ENCODE results near the gene CSF1. TPM values are rescaled to one million over a fixed set of nuclear protein-coding genes. Genes with fewer than 3 reads are reported as not detected.
A peak's percentile ranks its signal among the peaks of the same experiment; 100 is the strongest.

CSF1 gene
- total RNA-seq, 1 donor from 2014 or later, result 79.8 TPM

- DNase-seq (no peak), ATAC-seq (no peak)
- H3K27ac ChIP-seq, result no peak overlapping the region
- H3K27me3 ChIP-seq, result no peaks in the 10 kb centered on the region
- TF ChIP-seq CTCF (IDR thresholded peaks at IDR 0.05), result no peak
- peaks cover 25% of the 10 kb centered on the region for H3K4me1 ChIP-seq
- intact Hi-C loops (cut with DNase I), result no loop called here
- no peaks in the 10 kb centered on the region for H3K36me3 ChIP-seq
- H3K4me3 ChIP-seq, result no peak overlapping the region
- no peaks in the 10 kb centered on the region for H3K9me3 ChIP-seq
Measured at GRCh38 chr1:109902204-109902985, 8.3 kb upstream of the CSF1 start.

GRCh38 chr1:109903376-109903930 is 7.2 kb upstream of the CSF1 start:
- intact Hi-C loops (cut with DNase I), result no loop called here
- Histone ChIP-seq H3K27ac (no peak overlapping the region), H3K27me3 (no peaks in the 10 kb centered on the region), H3K36me3 (no peaks in the 10 kb centered on the region), H3K4me3 (no peak overlapping the region), H3K9me3 (no peaks in the 10 kb centered on the region), H3K4me1 (peaks cover 26% of the 10 kb centered on the region)
- DNase-seq, result no peak
- no peak for ATAC-seq
- no peak for TF ChIP-seq CTCF (IDR thresholded peaks at IDR 0.05)

- Histone ChIP-seq H3K4me1 (peaks cover 26% of the 10 kb centered on the region), H3K9me3 (no peaks in the 10 kb centered on the region), H3K27me3 (no peaks in the 10 kb centered on the region), H3K4me3 (no peak overlapping the region), H3K36me3 (no peaks in the 10 kb centered on the region), H3K27ac (no peak overlapping the region)
- no peak for DNase-seq
- TF ChIP-seq CTCF (IDR thresholded peaks at IDR 0.05), result no peak
- intact Hi-C loops (cut with DNase I), result no loop called here
- ATAC-seq, result no peak
Measured at GRCh38 chr1:109904105-109904817, 6.4 kb upstream of the CSF1 start.

- ATAC-seq, result no peak
- no peak overlapping the region for H3K27ac ChIP-seq
- DNase-seq, result no peak
- no peaks in the 10 kb centered on the region for H3K9me3 ChIP-seq
- H3K27me3 ChIP-seq, result no peaks in the 10 kb centered on the region
- no peak for TF ChIP-seq CTCF (IDR thresholded peaks at IDR 0.05)
- intact Hi-C loops (cut with DNase I), result no loop called here
- peaks cover 30% of the 10 kb centered on the region for H3K4me1 ChIP-seq
- H3K4me3 ChIP-seq, result no peak overlapping the region
- H3K36me3 ChIP-seq, result no peaks in the 10 kb centered on the region
Measured at GRCh38 chr1:109905491-109905890, 5.2 kb upstream of the CSF1 start.

- Histone ChIP-seq H3K9me3 (no peaks in the 10 kb centered on the region), H3K27me3 (no peaks in the 10 kb centered on the region), H3K4me1 (peaks cover 30% of the 10 kb centered on the region), H3K36me3 (no peaks in the 10 kb centered on the region), H3K27ac (no peak overlapping the region), H3K4me3 (no peak overlapping the region)
- TF ChIP-seq CTCF (IDR thresholded peaks at IDR 0.05), result no peak
- no peak for DNase-seq
- intact Hi-C loops (cut with DNase I), result no loop called here
- peak; percentile 25 for ATAC-seq
Measured at GRCh38 chr1:109906160-109906838, 4.3 kb upstream of the CSF1 start.

Data from upper lobe of right lung (tissue), 1 donor.